ENCODE data around the gene GNB1. TPM values are rescaled to one million over a fixed set of nuclear protein-coding genes. Genes with fewer than 3 reads are reported as not detected.
A peak's percentile ranks its signal among the peaks of the same experiment; 100 is the strongest.

GNB1 gene
- total and polyA plus RNA-seq, 8 donors: 49.6 to 195 (median 125) TPM

- WGBS, 5 donors: 74 to 83% (median 80%) methylated on average over 8 to 14 of the region's 14 CpGs
- no peak for TF ChIP-seq POLR2AphosphoS5 (IDR thresholded peaks at IDR 0.05)
- TF ChIP-seq, protein P1, sequence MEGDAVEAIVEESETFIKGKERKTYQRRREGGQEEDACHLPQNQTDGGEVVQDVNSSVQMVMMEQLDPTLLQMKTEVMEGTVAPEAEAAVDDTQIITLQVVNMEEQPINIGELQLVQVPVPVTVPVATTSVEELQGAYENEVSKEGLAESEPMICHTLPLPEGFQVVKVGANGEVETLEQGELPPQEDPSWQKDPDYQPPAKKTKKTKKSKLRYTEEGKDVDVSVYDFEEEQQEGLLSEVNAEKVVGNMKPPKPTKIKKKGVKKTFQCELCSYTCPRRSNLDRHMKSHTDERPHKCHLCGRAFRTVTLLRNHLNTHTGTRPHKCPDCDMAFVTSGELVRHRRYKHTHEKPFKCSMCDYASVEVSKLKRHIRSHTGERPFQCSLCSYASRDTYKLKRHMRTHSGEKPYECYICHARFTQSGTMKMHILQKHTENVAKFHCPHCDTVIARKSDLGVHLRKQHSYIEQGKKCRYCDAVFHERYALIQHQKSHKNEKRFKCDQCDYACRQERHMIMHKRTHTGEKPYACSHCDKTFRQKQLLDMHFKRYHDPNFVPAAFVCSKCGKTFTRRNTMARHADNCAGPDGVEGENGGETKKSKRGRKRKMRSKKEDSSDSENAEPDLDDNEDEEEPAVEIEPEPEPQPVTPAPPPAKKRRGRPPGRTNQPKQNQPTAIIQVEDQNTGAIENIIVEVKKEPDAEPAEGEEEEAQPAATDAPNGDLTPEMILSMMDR (IDR thresholded peaks at IDR 0.05): no peak
- no peak for TF ChIP-seq POLR2A (IDR thresholded peaks at IDR 0.05)
- TF ChIP-seq EP300 (IDR thresholded peaks at IDR 0.05): no peak
- peaks cover 1 to 15% (median 8%) of the 10 kb centered on the region in 4 donors for H3K4me1 ChIP-seq
- peaks cover 0 to 20% (median 3%) of the 10 kb centered on the region in 3 donors for H3K27me3 ChIP-seq
- no peak overlapping the region for H3K4me3 ChIP-seq
- DNase-seq: no peak
- intact Hi-C loops (cut with DNase I; ENCODE audit: low total_unique reads): loop anchor here (10.0 kb wide), 1 partner anchor 136 kb away; no protein-coding TSS in a partner anchor
- H3K27ac ChIP-seq: no peak overlapping the region
- no peaks in the 10 kb centered on the region for H3K9me3 ChIP-seq
- H3K36me3 ChIP-seq: no peaks in the 10 kb centered on the region
Observed at GRCh38 chr1:1900883-1901640, 10.2 kb upstream of the GNB1 start.

GRCh38 chr1:1899967-1900327, 9.1 kb upstream of the GNB1 start:
- intact Hi-C loops (cut with DNase I; ENCODE audit: low total_unique reads): loop anchor here (10.0 kb wide), 1 partner anchor 135 kb away; no protein-coding TSS in a partner anchor
- H3K27ac ChIP-seq: no peak overlapping the region
- H3K4me1 ChIP-seq: peaks cover 0 to 23% (median 15%) of the 10 kb centered on the region in 4 donors

GRCh38 chr1:1899266-1899966, 8.5 kb upstream of the GNB1 start:
- H3K9me3 ChIP-seq: no peaks in the 10 kb centered on the region
- intact Hi-C loops (cut with DNase I; ENCODE audit: low total_unique reads): no loop called here
- H3K36me3 ChIP-seq: no peaks in the 10 kb centered on the region
- H3K27ac ChIP-seq: no peak overlapping the region
- H3K27me3 ChIP-seq: peaks cover 0 to 36% (median 4%) of the 10 kb centered on the region in 3 donors
- WGBS, 5 donors: 13 to 61% (median 54%) methylated on average over 3 to 16 of the region's 16 CpGs
- DNase-seq: peak in 1 of 2 donors; percentile 41
- TF ChIP-seq POLR2A (IDR thresholded peaks at IDR 0.05): no peak
- TF ChIP-seq EP300 (IDR thresholded peaks at IDR 0.05): no peak
- TF ChIP-seq, protein P1 (IDR thresholded peaks at IDR 0.05): peak in 1 of 7 experiments; percentile 11
- H3K4me1 ChIP-seq: peaks cover 0 to 28% (median 20%) of the 10 kb centered on the region in 4 donors
- no peak overlapping the region for H3K4me3 ChIP-seq

More at GRCh38 chr1:1899967-1900327, 9.1 kb upstream of the GNB1 start:
- H3K36me3 ChIP-seq: no peaks in the 10 kb centered on the region
- H3K4me3 ChIP-seq: no peak overlapping the region
- peaks cover 0 to 31% (median 4%) of the 10 kb centered on the region in 3 donors for H3K27me3 ChIP-seq
- TF ChIP-seq POLR2A (IDR thresholded peaks at IDR 0.05) (no peak), POLR2AphosphoS5 (IDR thresholded peaks at IDR 0.05) (no peak), EP300 (IDR thresholded peaks at IDR 0.05) (no peak)
- TF ChIP-seq, protein P1 (IDR thresholded peaks at IDR 0.05): no peak
- 77 to 97% (median 82%) methylated on average over 8 to 9 of the region's 9 CpGs for WGBS, 5 donors
- DNase-seq: no peak
- no peaks in the 10 kb centered on the region for H3K9me3 ChIP-seq

DNA sequence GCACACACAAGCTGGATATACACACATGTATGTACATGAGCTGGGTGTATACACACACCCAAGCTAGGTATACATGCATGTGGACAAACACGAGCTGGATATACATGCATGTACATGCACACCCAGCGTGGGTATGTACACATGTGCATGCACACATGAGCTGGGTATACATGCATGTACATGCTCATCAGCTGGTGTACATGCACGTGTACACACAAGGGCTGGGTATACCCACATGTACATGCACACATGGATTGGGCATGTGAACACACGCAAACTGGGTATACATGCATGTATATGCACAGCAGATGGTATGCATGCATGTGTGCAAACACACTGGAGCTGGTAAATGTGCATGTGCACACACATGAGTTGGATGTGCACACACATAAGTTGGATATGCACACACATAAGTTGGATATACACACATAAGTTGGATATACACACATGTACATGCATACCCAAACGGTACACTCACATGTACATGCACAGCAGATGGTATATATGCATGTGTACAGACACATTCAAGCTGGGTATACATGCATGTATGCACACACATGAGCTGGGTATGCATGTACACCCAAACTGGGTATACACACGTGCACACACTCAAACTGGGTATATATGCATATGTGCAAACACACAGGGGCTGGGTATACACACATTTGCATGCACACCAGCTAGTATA, 7.5 kb upstream of the GNB1 start:
- 85 to 95% (median 93%) methylated on average over 5 to 6 of the region's 6 CpGs for WGBS, 5 donors
- Histone ChIP-seq H3K27ac (no peak overlapping the region), H3K36me3 (no peaks in the 10 kb centered on the region), H3K9me3 (no peaks in the 10 kb centered on the region), H3K27me3 (peaks cover 0 to 42% (median 4%) of the 10 kb centered on the region in 3 donors), H3K4me3 (no peak overlapping the region), H3K4me1 (peaks cover 0 to 38% (median 30%) of the 10 kb centered on the region in 4 donors)
- TF ChIP-seq, protein P1 (IDR thresholded peaks at IDR 0.05): no peak
- no peak for TF ChIP-seq POLR2AphosphoS5 (IDR thresholded peaks at IDR 0.05)
- DNase-seq: no peak
- intact Hi-C loops (cut with DNase I; ENCODE audit: low total_unique reads): no loop called here
